Gastrocnemius medialis (tissue), 4 donors: ENCODE results near the gene LFNG.

Experiments used
- POLR2A ChIP-seq, 2 donors: fragments of 450-650 bp; IDR thresholded peaks; one replicate each; pipeline ENCODE4 v1.6.1; 2017; ENCODE audit warnings: antibody characterized with exemption in 2 of 2, mild to moderate bottlenecking in 2 of 2, moderate library complexity in 2 of 2
- TF ChIP-seq, protein P1 (sequence below), 5 experiments: fragments of 450-650 bp in 3 of 5; fragments of 200-600 bp in 2 of 5; sonication (generic) in 2 of 5; IDR thresholded peaks in 4 of 5; conservative IDR thresholded peaks in 1 of 5; 1 replicate in 4 of 5; 2 replicates in 1 of 5; pipeline ENCODE4 v1.5.1; 2016 to 2019; ENCODE audit warnings: antibody characterized with exemption in 5 of 5, mild to moderate bottlenecking in 3 of 5, moderate library complexity in 3 of 5

DNA sequence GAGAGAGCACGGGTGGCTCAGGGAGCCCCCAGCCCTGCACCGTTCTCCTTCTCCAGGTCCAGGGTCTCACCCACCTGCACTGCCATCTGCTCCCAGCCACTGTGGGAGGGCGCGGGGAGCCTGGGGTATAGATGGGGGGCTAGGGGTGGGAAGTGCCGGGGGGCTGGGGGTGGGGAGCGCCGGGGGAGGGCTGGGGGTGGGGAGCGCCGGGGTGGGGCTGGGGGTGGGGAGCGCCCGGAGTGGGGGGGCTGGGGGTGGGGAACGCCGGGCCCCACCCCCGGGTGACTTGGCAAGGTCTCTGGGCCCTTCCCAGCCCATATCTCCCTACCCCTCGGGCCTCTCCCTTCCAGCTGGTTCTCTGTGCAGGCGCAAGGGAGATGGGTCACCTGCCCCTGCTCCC is 43.3 kb upstream of the LFNG start, which contains the start of gene GRIFIN:
- TF ChIP-seq, protein P1, sequence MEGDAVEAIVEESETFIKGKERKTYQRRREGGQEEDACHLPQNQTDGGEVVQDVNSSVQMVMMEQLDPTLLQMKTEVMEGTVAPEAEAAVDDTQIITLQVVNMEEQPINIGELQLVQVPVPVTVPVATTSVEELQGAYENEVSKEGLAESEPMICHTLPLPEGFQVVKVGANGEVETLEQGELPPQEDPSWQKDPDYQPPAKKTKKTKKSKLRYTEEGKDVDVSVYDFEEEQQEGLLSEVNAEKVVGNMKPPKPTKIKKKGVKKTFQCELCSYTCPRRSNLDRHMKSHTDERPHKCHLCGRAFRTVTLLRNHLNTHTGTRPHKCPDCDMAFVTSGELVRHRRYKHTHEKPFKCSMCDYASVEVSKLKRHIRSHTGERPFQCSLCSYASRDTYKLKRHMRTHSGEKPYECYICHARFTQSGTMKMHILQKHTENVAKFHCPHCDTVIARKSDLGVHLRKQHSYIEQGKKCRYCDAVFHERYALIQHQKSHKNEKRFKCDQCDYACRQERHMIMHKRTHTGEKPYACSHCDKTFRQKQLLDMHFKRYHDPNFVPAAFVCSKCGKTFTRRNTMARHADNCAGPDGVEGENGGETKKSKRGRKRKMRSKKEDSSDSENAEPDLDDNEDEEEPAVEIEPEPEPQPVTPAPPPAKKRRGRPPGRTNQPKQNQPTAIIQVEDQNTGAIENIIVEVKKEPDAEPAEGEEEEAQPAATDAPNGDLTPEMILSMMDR (IDR thresholded peaks at IDR 0.05 in 4 of 5, conservative IDR thresholded peaks at IDR 0.05 in 1 of 5) = no peak
- TF ChIP-seq POLR2A (IDR thresholded peaks at IDR 0.05) = no peak
